AG04450 (cell line): ENCODE data around the gene ANKRD13A. TPM values are rescaled to one million over a fixed set of nuclear protein-coding genes. Genes with fewer than 3 reads are reported as not detected.

Experiments
- CTCF ChIA-PET: fragments of 300-600, 350-600 bp; formaldehyde crosslinking; extraction: SDS; loops from one replicate; lab custom pipeline; 2022; ENCODE audit warnings: antibody characterized with exemption, inconsistent platforms; lab: Charles Lee
- POLR2A ChIA-PET: fragments of 350-600 bp; formaldehyde crosslinking; extraction: SDS; loops from one replicate; lab custom pipeline; 2021; ENCODE audit warnings: antibody characterized with exemption, inconsistent platforms; lab: Yijun Ruan, JAX
- DNase-seq: peaks from one replicate; pipeline ENCODE4 v3.0.0-alpha.2; 2011; ENCODE audit warnings: low read depth, low spot score
- H3K27ac ChIP-seq: one replicate; pipeline ENCODE4 v1.5.1; 2012; ENCODE audit warnings: low read depth, low read length, control low read depth
- H3K27me3 ChIP-seq: one replicate; pipeline ENCODE4 v1.6.0; 2012; ENCODE audit warnings: low read length; ENCODE audit not compliant: control insufficient read depth, insufficient read depth
- H3K4me3 ChIP-seq: 2 replicates; pipeline ENCODE4 v1.5.1; 2011; ENCODE audit warnings: mild to moderate bottlenecking, low read depth, low read length, control low read depth
- H3K9me3 ChIP-seq: 2 replicates; pipeline ENCODE4 v1.5.1; 2012; ENCODE audit warnings: low read length; ENCODE audit not compliant: control insufficient read depth, insufficient read depth
- CTCF ChIP-seq: IDR thresholded peaks from 2 replicates; pipeline ENCODE4 v1.5.1; 2011; ENCODE audit warnings: low read depth, low read length, control low read depth, inconsistent platforms
- polyA plus RNA-seq: library from polyadenylated mRNA; depleted of rRNA; stranded (reverse); fragments of >200 nt; gene quantifications from 2 replicates; pipeline ENCODE4 v1.2.3, GENCODE V29; 2011

ANKRD13A gene
- polyA plus RNA-seq, 1 experiment: 246 TPM

DNA sequence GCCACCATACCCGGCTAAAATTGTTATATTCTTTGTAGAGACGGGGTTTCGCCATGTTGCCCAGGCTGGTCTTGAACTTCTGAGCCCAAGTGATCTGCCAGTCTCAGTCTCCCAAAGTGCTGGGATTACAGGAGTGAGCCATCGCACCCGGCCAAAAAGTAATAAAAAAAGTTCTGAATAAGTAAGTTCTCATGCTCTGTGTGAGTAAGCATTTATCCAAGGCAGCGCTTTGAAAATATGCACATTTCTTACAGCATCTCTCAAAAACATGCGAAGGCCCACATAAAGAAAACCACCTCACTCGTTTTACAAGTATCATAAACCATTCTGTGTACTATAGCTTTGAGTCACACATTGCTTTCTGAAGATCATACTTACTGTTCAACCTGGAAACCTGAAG is 11.6 kb upstream of the ANKRD13A start:
- Histone ChIP-seq H3K27ac (peak overlapping the region; percentile 87), H3K9me3 (no peaks in the 10 kb centered on the region), H3K27me3 (no peaks in the 10 kb centered on the region), H3K4me3 (no peak overlapping the region)
- no peak for DNase-seq
- TF ChIP-seq CTCF: no peak
- ChIA-PET CTCF (no interaction called here), POLR2A (no interaction called here)

- no peak for TF ChIP-seq CTCF
- H3K4me3 ChIP-seq: no peak overlapping the region
- ChIA-PET CTCF (no interaction called here), POLR2A (interaction anchor here (0.6 kb wide), 1 partner anchor 443 kb away, joined by 4 read pairs; no protein-coding TSS in a partner anchor)
- H3K27me3 ChIP-seq: no peaks in the 10 kb centered on the region
- no peaks in the 10 kb centered on the region for H3K9me3 ChIP-seq
- no peak for DNase-seq
- peak overlapping the region; percentile 21 for H3K27ac ChIP-seq
These were observed 11.0 kb upstream of the ANKRD13A start for GRCh38 chr12:109988274-109988673.

DNA sequence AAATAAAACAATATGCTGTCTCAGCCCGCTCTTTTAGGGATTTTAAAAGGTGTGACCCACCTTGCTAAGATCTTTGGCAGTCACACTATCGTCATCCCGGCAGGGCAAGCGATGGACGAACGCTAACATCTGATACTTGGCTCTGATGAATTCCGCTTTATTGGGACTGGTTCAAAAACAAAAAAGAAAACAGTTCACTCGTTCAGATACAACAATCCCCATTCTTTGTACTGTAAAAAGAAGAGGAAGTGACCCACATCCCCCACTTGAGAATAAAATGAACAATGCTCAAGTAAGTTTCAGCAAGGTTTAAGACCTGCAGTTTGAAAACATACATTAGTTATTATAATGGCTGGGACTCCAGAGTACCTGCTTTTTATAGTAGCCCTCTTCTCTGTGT is 10.3 kb upstream of the ANKRD13A start:
- TF ChIP-seq CTCF: no peak
- CTCF ChIA-PET: no interaction called here
- Histone ChIP-seq H3K27ac (peak overlapping the region; percentile 22), H3K4me3 (no peak overlapping the region), H3K9me3 (no peaks in the 10 kb centered on the region), H3K27me3 (no peaks in the 10 kb centered on the region)
- POLR2A ChIA-PET: interaction anchor here (1.0 kb wide), 1 partner anchor 55 kb away, joined by 3 read pairs; no protein-coding TSS in a partner anchor
- no peak for DNase-seq

DNA sequence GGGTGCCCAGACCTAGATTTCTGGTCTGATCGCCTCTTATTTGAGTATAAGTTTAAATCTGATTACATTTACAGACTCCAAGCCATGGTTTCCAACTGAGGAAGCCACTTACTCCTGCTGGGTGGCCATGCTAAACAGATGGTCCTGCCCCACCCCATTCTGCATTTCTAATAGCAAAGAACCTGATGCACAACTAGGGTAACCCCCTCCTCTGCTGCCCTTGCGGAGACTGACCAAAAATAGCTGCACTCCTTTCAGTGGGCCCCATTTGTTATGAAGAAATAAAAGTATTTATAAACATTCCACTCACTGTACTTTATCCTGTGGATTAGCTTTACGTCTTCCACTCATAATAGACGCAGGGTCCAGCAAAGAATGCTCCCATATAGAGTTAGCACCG is 9.8 kb upstream of the ANKRD13A start:
- H3K4me3 ChIP-seq: no peak overlapping the region
- no peaks in the 10 kb centered on the region for H3K27me3 ChIP-seq
- TF ChIP-seq CTCF: no peak
- peak overlapping the region; percentile 22 for H3K27ac ChIP-seq
- no peaks in the 10 kb centered on the region for H3K9me3 ChIP-seq
- CTCF ChIA-PET: no interaction called here
- no peak for DNase-seq
- POLR2A ChIA-PET: interaction anchor here (1.0 kb wide), 1 partner anchor 55 kb away, joined by 3 read pairs; no protein-coding TSS in a partner anchor

GRCh38 chr12:109991586-109991985 is 7.6 kb upstream of the ANKRD13A start:
- POLR2A ChIA-PET: no interaction called here
- DNase-seq: no peak
- CTCF ChIA-PET: no interaction called here

More at GRCh38 chr12:109991586-109991985, 7.6 kb upstream of the ANKRD13A start:
- Histone ChIP-seq H3K27me3 (no peaks in the 10 kb centered on the region), H3K27ac (no peak overlapping the region), H3K4me3 (no peak overlapping the region), H3K9me3 (no peaks in the 10 kb centered on the region)
- no peak for TF ChIP-seq CTCF
